Erythroblast (primary cell): ENCODE data around the gene OLFM1.

Source experiments
- GATA1 ChIP-seq: IDR thresholded peaks from 2 replicates; pipeline ENCODE4 v1.6.1; 2011; ENCODE audit warnings: low read depth, mild to moderate bottlenecking, control low read depth, low read length, moderate library complexity
- POLR2A ChIP-seq: IDR thresholded peaks from 2 replicates; pipeline ENCODE4 v1.6.1; 2011; ENCODE audit warnings: mild to moderate bottlenecking, low read length

- TF ChIP-seq POLR2A (no peak), GATA1 (no peak)
These were observed 79.1 kb downstream of the OLFM1 start for GRCh38 chr9:135166565-135166964.
